Epidermal melanocyte (primary cell): ENCODE data around the gene RPL7A.
"Not testable (repeated sequence)": the region's sequence is repeated elsewhere in the genome, so short reads cannot be mapped to it uniquely, and the experiment has no call there.

Source experiments
- DNase-seq: peaks from one replicate; pipeline ENCODE4 v3.0.0; 2011; ENCODE audit warnings: low spot score; ENCODE audit not compliant: insufficient read length

The RPL7A gene

DNA sequence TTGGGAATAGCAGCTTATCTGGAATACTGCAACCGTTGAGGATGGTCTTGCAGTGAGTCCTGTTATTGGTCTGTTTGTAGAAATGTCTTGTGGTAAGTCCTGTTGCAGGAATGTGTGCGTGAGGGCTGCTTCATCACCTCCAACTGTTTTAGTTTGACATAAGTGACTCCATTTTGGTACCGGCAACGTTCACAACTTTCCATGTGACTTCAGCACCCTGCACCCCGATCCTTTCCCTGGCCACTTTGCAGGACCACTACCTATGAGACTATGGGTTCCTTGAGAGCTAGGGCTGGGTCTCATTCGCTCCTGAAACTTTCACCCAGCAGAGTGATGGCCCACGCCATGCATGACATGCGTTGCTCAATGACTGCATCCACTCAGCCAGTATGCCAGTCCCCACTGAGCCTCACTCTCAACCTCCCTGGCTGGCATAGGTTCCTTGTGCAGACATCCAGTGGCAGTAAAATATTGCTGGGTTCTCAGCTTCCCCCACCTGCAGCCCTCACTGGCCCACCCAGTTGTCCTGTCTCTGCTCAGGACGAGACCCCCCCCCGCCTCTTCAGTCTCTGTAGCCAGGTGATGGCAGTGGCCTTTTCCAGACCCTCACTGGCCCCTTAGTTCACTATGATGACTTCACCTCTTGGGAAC is 20.1 kb upstream of the RPL7A start:
- DNase-seq = no peak

DNA sequence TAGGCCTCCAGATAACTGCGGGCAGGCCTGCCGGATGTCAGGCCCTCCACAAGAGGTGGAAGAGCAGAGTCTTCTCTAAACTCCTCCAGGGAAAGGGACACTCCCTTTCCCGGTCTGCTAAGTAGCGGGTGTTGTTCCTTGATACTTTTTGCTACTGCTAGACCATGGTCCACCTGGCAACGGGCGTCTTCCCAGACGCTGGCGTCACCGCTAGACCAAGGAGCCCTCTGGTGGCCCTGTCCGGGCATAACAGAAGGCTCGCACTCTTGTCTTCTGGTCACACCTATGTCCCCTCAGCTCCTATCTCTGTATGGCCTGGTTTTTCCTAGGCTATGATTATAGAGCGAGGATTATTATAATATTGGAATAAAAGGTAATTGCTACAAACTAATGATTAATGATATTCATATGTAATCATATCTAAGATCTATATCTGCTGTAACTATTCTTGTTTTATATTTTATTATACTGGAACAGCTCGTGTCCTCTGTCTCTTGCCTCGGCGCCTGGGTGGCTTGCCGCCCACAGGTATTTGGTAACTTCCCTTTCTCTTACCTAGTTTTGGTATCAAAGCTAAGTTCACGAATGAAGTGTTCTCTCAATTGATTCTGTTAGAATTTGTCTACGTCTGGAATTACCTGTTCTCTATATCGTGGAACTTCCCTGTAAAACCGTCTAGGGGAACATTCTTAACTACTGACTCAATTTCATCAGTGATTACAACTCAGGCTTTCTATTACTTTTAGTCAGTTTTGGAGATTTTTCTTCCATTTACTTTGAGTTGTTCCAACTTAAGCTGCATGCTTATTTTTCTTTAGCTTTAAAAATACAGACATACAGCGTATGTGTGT is 18.5 kb upstream of the RPL7A start:
- not testable (repeated sequence) for DNase-seq

DNA sequence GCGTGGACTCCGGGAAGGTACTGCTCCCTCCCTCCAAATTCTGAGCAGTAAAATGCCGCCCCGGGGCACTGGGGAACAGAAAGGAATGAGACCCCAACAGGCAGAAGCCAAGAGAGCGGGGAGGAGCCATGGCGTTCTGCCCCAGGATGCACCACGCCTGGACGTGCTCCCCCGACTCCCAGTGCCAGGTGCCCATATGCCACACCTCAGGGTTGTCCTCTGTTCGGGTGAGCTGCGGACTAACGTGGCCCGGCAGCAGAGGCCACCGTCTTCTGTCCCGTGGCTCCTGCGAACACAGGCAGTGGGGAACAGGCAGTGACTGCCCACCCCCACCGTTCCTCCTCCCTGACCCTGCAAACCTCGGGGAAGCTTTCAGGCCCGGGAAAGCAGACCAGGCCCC is 16.8 kb upstream of the RPL7A start:
- DNase-seq = no peak

DNA sequence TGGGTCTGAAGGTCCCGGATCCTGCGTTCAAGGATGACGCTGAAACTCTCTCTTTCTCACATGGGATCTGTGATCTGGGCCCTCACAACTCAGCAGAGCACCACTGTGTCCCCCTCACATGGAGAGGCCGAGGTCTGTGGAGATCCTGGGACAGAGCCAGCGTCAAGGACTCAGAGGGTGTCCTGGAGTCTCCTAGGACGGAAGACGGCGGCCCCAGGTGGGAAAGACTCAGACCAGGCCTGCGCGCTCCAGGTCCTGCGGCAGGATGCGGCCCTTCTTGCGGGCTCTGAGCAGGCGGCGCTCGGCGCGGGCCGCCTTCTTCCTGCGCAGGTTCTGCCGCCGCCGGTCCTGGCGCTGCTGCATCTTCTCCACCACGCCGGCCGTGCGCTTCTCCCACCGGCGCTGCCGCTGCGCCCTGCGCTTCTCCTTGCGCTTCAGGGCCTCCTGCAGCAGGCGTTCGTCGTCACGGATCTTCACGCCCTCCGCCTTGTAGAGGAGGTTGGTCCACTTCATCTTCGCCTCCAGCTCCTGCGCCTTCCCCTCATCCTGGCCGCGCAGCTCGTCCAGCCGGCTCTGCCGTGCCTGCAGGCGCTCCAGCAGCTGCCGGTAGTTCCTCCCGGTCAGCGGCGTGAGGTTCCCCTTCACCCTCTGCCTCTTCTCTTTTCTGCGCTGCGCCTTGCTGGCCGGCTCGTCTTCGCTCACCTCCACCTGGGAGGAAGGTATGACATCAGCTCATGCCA is 16.2 kb upstream of the RPL7A start:
- DNase-seq = no peak

DNA sequence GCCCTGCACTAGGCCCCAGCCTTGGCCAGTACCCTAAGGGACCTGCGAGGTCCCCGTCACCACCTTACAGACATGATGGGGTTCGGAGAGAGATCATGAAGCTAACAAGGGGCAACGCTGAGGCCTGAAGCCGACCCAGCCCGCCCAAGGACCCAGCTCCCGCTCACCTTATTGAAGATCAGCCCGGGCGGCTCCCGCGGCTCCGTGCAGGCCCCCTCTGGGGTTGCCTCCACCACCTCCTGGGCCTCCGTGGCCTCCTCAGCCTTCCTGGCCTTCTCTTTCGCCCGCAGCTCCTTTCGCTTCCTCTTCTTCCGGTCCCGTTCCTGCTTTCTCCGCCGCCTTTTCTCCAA is 15.7 kb upstream of the RPL7A start:
- no peak for DNase-seq

DNA sequence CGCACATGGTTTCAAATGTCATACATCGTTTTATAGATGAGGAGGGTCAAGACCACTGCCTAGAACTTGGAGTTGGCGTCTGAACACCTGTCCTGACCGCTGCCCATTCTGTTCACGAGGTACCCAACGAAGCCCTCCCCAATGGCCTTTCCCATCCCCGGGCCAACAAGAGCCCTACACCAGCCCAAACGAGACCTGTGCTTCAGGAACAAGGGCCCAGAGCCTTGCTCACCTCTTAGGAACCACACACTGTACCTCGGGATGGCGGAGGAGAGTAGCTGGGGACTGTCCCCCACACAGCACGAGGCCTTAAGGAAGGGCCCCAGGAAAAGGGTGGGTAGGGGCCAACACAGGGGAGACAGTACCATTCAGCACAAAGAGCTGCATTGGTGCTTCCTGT is 15.0 kb upstream of the RPL7A start:
- no peak for DNase-seq

DNA sequence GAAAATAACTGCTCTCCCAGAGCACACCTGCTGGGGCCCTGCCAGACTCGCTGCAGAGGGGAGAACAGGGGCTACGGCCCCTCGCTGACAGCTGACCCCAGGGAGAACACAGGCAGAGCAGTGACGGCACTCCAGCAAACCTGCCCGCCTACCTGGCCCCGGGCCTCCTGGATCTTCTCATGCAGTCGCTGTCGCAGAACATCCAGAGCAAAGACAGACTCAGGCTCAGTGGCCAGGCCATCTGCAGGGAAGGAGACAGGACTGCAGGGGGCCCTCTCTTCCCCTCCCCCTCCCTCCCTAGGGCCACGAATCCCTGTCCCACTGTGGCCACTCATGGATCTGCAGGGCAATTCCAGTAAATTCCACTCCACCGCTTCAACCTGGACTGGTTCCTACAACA is 14.5 kb upstream of the RPL7A start:
- DNase-seq = no peak

DNA sequence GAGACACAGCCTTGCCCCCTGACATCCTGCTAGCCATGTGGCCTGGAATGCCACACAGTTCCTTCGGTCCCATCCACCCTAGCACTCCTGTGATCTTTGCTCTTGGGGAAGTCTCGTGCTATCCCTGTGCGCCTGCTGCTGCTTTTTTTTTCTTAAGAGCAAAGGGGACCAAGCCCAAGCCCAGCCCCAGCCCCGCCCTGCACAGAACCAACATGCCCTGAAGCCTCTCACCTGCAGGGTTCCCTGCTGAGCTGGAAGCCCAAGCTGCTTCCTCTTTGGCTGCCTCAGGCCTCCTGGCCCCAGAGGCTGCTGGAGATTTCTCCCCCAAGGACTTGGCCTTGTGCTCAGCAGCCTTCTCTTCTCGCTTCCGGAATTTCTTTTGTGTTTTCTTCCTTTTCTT is 13.9 kb upstream of the RPL7A start:
- no peak for DNase-seq

DNA sequence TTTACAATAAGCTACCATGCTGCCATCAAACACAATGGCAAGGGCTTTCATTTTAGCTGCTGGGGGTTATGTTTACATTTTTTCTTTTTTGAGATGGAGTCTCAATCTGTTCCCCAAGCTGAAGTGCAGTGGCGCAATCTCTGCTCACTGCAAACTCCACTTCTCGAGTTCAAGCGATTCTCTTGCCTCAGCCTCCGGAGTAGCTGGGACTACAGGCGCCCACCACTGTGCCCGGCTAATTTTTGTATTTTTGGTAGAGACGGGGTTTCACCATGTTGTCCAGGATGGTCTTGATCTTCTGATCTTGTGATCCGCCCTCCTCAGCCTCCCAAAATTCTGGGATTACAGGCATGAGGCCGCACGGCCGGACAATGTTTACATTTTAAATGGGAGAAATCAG is 13.1 kb upstream of the RPL7A start:
- not testable (repeated sequence) for DNase-seq

DNA sequence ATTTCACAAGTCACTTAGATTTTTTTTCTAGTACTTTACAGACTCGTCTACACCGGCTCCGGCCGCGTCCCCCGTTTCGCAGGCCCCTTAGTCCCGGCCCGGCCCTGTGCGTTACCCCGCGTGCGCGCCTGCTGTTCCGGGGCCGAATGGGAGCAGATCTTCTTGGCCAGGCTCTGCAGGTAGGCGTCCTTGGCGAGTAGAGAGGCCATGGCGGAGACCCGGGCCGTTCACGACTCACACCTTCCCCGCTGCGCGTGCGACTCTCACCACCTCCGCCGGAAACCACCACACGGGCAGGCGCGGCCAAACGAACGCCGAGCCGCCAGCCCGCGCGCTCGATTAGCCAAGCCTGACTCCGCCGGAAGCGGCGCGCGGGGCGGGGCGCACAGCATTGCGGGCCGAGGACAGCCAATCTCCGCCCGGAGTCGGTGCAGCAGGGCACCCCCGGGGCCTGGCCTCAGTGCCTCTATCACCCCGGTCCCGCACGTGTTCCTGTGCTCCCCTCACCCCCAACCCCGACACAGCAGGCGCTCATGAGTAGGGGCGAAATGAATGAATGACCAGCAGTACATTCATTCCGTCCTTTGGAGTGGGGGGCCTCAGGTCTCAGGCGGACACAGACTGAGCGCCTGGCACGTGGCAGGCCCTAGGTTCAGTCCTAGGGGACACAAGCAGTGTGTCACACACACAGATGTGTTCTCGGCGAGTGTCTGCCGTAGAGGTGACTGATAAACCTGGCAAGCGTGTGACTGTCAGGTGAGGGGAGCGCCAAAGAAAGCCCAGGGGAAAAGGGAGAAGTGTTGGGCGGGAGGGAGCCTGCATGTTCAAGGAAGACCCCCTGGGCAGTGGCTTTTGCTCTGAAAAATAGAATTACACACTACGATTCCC is 11.8 kb upstream of the RPL7A start, which contains the start of gene SURF6:
TSS of gene SURF6 (minus strand) at position 265 of the 888 bp plus-strand sequence. CDS start at position 209, 56 bp downstream.
- peak; percentile 84 for DNase-seq

DNA sequence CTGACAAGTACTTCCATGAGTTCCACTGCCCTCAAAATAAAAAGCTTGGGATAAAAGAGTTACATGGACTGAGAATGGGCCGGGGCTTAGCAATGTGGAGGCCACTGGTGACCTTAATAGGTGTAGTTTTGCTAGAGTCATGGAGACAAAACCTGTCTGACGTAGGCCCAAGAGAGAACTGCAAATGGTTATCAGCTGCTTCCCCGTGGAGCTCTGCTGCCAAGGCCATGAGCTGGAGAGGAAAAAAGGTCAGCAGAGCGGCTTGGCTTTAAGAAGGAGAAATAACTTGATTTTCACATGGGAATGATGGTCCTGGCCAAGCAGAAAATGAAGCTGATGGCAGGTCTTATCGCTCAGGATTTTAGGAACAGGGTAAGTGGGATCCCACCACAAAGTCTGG is 8.4 kb upstream of the RPL7A start:
- DNase-seq = no peak

DNA sequence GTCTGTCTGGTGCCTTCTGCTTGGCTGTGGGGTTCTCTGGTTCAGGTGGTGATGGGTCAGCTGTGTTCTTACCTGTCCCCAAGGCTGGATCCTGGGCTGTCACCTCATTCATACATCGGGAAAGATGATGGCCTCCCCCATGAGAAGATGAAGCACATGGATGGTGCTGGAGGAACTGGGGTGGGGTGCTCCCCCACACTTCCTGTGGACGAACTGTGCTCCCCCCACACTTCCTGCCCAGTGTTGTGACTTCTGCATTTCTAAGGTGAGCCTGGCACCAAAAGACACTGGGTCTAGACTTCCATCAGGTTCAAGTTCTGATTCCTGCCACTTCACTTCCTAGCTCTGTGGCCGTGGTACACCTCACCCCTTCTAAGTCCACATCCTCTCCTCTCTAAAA is 7.8 kb upstream of the RPL7A start:
- no peak for DNase-seq

DNA sequence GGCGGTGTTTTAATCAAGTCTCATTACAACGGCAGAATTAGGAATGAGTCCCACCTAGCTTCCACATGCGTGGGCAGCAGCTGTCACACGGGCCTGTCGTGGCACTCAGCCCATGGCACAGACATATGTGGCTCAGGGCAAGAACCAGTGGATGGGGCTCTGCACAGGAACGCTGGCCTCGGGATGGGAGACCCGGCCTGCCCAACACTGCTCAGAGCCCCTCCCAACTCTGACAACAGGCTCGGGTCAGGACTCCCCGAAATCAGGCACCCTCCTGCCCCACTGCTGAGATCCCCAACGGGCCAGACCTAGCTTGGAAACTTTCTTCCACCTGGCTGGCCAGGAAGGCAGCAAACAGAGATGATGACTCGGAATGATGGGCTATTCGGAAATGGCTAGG is 7.1 kb upstream of the RPL7A start:
- DNase-seq = no peak

DNA sequence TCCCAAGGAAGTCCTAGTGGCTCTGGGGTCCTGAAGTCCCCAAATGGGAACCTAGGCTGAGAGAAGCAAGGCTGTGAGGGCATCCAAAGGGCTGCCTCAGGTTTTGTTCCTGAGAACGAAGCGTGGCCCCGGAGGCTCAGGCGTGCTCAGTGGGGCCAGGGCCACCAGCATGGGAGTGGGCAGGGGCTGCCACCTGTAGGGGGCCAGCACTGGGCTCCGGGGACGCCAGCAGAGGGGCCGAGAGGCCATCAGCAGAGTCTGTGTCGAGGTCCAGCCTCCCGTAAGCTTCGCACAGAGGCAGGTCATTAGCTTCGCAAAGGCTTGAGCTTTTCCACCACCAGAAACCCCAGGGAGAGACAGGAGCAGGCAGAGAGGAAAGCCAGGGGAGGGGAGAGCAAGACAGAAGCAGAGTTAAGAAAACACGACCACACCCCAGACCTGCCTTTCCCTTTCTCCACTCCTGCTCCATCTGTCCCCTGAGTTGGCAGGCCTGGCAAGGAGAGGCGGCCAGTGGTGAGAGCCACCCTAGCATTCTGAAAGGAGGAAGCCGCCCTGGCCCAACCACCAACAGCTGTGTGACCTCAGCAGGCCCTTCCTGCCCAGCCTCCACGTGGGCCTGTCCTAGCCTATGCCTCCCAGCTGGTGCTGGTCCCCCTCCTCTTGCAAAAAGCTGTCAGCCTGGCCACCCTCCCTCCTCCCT is 6.5 kb upstream of the RPL7A start:
- no peak for DNase-seq

DNA sequence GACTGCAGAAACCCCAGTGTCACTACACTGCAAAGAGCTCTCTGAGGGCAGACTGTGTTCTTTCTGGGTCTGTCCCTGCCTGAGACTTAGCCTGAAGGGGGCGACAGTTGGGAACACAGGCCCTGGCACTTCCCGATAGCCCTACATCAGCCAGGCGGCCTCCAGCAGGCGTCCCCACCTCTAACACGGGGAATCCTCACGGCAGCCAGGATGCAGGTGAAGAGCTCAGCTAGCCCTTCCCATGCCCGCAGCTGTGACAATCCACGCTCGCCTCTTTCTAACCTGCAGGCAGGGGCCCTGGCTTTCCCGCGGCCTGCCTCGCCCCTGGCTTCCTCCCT is 6.0 kb upstream of the RPL7A start:
- no peak for DNase-seq

DNA sequence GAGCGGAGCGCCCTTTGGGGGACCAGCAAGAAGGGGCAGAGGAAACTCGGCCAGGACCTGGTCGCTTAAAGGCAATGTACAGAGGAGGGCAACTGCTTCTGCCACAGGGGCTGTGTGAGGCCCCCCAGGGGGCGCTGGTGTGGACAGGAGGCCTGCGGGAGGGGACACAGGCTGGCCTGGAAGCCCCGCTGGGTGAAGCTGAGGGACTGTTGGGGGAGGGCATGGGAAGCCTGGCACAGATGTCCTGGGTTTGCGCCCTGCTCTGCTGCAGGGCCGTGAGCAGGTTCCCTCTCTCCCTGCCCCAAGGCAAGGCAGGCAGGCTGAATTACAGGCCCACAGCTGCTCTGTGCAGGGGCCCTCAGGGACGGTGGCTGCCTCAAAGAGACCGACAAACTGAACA is 5.4 kb upstream of the RPL7A start:
- DNase-seq = no peak

DNA sequence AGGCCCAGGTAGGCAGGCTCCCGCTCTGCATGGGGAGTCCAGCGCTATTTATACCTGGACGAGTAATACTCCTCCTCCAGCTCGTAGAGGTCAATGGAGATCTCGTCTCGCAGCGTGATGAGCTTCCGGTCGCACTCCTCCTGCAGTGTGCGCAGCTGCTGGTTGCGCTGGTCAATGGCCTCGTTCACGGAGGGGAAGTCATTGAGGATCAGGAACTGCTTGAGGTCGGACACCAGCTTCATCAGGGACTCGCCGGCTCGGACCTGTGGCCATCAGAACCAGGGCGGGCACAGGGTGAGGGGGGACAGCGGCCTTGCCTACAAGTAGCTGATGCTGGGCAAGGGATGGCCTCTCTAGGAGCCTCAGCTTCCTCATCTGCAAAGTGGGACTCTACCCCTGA is 3.9 kb upstream of the RPL7A start:
- no peak for DNase-seq

DNA sequence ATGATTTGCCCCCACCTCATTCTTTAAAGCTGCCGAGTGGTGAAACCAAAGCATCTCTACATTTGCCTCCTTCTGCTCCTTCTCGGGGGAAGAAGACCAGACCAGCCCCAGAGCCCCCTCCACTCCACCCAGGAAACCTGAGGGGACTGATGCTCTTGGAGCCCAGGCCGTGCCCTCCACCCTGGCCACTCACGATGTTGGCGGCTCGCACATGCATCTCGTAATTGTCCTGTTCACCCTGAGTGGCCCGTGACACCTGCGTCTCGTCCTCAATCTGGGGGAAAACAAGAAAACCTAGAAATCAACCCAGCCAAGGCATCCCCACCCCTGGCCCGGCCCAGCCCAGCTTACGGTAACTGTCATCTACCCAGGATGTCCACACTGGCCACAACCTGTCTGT is 3.0 kb upstream of the RPL7A start:
- DNase-seq = no peak

DNA sequence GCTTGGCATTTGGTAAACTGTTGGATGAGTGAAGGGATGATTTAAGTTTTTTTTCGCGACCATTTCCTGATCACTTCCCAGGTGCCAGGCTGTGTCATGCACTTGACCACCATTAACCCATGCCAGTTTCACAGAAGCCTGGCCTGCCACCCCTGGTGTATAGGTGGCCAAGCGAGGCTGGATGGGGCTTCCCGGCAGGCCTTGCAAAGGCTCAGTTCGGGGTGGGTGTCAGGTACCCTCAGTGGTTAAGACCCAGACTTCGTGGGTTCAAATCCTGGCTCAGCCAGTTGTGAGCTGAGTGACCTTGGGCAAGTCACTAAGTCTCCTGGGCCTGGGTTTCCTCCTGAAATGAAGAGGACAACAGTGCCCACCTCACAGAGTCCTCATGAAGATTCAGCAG is 2.4 kb upstream of the RPL7A start:
- no peak for DNase-seq

DNA sequence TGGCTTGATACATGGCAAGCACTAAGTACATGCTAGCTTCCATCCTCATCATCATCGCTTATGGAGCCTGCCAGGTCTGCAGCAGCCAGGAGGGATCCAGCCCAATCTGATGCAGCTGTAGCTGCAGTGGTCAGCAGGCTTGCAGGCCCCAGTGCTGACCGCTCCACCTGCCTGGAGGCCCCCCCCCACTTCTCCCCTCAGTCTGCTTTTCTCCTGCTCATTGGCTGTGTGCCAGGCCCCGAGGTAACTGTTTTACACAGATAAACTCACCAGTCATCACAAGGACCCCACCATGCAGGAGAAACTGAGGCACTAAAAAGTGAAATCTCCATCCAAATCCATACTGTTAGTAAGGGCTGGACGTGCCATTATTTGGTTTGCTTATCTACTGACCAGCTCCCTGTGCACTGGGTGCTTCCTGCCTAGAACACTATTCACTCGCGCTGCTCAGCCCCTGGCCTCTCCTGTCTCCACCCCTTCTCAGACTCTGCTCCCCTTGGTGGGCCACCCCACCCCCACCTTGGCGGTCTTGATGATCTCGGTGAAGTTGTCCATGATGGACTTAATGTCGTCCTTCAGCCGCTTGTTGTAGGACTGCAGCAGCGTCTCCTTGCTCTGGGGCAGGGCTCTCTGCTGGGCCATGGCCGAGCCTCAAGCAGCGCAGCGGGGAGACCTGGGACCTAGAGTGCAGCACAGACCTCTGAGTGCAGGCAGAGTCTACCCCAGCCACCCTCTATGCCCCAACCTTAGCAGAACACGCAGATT is 1.8 kb upstream of the RPL7A start:
- DNase-seq = no peak
